HG03571 (cell line): Measurements from ENCODE around the gene TUBA8.
"Not testable (repeated sequence)": the region's sequence is repeated elsewhere in the genome, so short reads cannot be mapped to it uniquely, and the experiment has no call there.

Experiments used
- ATAC-seq: cut with Tn5 transposase; IDR thresholded peaks from one replicate; pipeline ENCODE4 v1.9.1; 2021; ENCODE audit not compliant: unreplicated experiment

The TUBA8 gene

DNA sequence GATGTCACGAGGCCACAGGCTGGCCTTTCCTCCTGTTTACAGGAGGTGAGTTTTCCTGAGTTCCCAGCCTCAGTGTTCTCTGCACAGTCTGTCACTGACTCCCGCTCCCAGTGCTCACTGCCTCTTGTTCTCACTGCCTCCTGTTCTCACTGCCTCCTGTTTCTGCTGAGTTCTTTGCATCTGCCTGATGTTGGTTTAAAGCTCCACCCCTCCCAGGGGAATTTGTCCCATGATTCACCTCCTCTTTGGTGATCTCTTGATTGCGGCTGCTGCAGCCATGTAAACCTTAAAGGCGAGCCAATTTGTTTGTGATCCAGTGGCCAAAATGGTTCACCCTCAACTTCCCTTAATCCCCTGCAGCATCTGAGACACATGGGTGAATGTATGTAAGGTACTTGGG, 6.0 kb upstream of the TUBA8 start:
- ATAC-seq: no peak

DNA sequence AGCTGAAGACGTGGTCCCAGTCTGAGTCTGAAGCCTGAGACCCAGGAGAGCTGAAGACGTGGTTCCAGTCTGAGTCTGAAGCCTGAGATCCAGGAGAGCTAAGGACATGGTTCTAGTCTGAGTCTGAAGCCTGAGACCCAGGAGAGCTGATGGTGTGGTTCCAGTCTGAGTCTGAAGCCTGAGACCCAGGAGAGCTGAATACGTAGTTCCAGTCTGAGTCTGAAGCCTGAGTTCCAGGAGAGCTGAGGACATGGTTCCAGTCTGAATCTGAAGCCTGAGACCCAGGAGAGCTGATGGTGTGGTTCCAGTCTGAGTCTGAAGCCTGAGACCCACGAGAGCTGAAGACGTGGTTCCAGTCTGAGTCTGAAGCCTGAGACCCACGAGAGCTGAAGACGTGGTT, 4.6 kb upstream of the TUBA8 start:
- ATAC-seq: not testable (repeated sequence)

DNA sequence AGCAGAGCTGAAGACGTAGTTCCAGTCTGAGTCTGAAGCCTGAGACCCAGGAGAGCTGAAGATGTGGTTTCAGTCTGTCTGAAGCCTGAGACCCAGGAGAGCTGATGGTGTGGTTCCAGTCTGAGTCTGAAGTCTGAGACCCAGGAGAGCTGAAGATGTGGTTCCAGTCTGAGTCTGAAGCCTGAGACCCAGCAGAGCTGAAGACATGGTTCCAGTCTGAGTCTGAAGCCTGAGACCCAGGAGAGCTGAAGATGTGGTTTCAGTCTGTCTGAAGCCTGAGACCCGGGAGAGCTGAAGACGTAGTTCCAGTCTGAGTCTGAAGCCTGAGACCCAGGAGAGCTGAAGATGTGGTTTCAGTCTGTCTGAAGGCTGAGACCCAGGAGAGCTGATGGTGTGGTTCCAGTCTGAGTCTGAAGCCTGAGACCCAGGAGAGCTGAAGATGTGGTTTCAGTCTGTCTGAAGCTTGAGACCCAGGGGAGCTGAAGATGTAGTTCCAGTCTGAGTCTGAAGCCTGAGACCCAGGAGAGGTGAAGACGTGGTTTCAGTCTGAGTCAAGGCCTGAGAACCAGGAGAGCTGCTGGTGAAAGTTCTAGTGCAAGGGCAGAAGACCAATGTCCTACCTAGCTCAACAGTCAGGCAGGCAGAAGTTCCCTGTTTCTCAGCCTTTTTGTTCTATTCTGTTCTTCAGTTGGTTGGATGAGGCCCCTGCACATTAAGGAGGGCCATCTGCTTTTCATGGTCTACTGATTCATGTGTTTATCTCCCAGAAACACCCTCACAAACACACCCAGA, 3.9 kb upstream of the TUBA8 start:
- peak; percentile 41 for ATAC-seq

DNA sequence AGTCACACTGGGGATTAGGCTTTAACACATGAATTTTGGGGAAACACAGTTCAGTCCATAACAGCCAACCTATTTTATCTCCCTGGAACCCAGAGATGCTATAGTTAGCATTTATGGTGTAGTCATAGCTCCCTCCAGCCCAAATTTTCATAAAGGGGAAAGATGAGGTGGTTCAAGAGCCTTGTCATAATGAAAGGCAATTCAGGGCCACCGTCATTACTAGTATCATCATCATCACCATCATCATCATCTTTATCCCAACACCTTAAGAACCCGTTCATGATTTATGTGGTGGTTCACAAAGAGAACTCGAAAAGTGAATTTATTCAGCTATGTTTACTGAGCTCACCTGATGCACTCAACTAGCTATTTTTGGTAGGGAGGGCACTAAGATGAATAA, 2.4 kb upstream of the TUBA8 start:
- no peak for ATAC-seq

DNA sequence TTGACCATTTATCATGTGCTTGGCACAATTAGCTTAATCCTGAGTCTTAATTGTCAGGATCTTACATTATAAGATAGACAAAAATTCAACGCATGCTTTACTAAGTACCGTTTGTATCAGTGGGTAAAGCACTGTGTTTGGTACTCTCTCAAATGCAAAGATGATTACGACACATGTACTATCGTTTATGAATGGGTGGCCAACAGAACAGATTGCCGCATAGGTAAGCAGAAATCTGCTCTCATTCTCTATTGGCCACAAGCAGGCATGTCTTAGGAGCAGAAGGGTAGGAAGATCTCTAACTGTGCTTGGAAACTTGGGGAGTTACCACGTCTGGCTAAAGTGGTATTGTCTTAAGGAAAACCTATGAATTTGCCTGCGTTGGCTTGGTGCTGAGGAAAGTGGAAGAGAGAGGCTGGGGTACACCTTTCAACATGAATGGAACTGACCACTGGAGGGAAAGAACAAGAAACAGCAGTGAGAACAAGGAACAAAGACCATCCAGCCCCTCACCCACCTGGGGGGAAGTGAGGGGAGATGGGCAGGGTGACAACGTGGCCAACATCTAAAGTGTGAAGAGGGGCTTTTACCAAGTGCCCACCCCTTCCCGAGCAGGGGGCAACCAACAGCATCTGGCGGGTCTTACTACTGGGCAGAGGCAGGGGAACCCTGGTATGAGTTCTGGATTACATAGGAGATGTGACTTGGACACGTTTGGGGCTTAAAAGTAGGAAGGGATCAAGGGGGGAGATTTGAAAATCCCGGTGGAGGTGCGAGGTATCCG, 1.0 kb upstream of the TUBA8 start:
- no peak for ATAC-seq

DNA sequence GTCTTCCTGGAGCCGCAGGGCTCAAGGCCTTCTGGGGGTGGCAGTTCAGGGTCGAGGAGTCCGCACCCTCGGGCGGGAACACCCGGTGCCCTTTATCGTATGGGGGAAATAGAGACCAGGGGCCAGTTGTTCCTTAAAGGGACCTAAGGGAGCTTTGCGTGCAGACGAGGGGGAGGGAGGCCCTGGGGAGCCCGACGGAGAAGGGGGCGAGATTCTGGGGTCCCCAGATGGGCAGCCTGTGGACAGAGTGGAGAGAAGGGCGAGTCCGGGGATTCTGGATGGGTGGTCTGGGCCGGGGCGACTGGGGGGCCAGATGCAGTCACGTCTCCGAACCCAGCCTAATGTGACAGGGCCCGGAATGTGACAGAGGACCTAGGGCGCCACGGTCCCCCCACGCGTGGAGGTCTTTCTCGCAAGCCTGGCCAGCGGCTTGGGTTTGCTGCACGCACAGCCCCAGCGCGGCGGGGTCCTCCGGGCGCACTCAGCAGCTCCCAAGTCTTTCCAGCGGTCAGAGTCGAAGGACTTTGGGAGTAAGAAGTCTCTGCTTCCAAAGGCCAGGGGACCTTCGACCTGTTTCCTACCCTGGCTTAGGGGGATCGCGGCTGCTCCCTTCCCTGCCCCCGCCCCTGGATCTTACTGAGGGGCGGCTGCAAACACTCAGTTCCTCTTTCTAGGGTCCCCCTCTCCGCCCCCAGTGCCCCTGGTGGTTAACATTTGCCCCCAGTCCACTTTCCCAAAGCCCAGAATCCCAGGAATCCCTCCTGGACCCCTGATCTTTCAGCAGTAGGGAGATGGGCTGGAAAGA, 547 bp downstream of the TUBA8 start:
- no peak for ATAC-seq

DNA sequence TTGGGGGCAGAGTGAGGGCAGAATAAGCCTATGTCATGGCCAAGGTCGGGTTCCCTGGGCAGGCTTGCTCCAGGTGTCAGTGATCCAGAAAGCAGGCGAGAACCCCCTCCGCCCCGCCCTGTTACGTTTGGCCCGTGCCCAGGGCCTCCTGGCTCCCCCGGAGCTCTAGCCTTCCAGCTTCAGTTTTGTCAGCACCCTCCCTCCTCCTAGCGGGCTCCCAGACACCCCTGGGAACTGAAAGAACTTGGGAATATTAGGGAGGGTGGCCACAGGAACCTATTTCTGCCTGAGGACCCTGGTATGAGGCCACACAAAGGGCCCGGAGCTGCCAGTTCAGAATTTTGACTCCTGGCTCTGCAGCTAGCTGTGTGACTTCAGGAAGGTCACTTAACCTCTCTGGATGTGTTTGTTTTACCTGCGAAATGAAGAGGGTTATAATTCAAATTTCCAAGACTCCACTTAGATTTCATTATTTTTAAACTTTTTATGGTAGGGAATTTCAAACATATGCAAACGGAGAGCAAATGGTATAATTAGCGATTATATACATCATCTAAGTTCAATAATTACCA, 1.2 kb downstream of the TUBA8 start:
- ATAC-seq: no peak

DNA sequence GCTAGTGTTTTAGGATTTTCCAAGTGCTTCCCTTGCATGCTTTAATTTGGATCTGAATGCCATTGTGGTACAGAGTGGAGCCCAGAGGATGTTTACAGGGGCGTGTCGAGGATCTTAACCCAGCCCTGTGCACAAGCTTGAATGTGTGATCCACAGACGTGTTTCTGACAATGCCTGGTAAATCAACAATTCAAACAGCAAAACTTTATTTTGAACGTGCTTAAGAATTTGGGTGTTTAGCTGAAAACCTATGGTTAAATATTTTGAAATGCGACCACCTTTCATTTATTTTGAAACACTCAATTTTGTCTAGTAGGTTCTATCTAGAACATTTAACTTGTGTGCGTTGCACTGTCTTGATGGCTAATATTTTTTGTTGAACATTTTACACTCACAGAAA, 1.8 kb downstream of the TUBA8 start:
- ATAC-seq: no peak

DNA sequence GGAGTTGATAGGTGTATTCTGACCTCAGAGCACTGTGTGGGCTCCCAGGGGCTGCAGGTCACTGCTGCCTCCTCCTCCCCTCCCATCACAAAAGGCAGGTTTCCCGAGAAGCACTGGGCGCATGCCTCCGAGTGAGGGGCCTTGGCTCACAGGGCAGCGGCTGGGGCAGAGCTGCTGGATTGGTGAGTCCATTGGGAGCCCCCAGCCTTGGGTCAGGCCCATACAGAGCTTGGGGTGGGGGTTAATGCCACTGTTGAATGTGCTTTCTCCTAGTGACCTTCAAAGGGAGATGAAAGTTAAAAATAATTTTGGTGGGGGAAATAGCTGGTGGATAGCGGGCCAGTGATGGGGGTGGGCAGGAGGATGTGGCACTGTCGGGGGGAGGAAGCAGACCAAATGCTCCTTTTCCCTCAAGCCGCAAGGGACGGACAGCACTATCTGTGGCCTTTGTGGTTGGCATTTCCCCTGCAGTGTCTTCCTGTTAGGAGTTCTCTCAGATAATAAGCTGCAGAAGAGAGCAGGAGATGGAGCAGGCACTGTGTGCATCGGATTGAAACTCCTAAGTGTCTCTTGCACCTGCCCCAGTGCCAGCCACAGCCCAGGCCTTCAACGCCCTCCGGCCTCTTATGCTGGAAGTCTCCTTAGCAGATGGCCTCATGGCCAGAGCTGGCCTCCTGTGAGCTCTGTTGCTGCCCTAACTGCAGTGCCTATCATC, 3.2 kb downstream of the TUBA8 start:
- no peak for ATAC-seq

DNA sequence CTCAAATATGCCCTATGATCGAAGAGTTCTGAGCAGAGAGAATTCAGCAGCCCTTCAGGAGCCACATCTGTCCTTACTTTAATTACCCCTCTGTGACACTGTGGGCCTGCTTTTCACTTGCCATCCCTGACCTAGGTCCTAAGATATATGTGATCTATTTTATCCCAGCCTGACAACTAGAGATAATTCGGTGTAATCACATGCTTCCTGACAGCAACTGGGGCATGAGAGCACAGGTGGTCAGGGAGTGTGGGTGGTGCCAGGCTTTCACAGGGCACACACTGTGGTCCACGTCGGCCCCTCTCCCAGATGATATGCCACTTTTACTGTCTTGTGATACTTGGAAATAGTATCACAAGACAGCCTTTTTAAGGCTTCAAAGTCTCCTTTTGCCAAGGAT, 3.9 kb downstream of the TUBA8 start:
- no peak for ATAC-seq

DNA sequence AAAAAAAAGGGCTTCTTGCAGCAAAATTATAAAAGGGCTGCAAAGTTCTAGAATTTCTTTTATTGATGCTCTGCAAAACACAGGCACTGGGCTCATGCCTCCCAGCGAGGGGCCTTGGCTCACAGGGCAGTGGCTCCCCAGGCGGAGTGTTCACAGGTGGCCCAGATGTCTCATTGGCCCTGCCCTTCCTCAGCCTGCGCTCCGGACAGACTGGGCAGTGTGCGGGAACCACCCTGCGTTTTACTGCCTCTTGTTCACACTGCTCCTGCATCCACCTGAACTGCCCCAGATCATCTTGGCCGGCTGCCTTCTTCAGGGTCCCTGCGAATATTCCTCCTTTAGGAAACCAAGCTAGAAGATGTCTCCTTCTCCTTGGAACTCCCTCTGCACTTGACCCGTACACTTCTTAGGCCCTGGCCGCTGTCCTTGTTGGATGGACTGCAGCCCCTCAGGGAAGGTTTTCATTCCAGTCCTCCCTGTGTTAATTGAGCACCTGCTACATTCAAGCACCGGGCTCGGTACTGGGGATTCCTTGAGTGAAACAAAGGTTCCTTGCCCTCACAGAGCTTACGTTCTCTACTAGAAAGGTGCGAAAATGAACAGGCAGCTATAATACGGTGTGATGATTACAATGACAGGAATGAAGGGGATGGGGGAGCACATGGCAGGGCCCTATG, 4.5 kb downstream of the TUBA8 start:
- no peak for ATAC-seq

DNA sequence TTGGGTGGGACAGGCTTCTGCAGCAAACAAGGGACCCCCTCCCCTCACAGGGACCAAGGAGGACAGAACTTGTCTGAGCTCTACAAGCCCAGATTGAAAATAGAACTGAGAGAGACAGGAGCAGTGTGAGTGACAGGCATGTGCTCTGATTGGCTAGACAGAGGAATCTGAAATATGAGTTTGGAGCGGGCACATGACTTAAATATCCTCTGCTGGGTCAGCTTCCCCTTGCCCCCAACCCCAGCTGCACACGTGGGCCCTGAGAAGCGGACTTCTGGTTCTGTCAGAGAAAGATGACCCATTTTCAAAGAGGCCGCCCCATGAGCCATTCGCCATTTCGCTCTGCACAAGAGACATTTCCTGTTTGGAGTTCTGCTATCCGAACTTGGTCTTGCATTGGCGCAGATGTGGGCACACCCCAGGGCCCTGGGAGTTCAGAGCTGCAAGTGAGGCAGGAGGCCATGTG, 5.3 kb downstream of the TUBA8 start:
- ATAC-seq: no peak

DNA sequence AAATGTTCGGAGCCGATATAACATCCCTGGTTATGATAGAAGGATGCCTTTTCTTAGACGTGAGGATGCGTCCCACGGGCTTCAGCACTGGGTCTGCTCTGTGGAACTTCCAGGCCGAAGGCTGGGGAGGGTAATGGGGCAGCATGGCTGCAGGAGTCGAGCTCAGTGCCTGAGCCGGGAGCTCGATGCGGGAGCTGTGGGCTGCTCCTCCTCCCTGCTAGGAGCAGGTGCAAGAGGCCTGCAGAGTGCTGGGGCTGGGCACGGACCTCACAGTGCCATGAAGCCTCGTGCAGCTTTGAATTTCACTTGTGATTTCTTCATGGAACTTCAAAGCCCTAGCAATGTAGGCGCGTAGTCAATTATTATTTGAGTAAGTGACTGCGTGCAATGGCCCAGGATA, 6.0 kb downstream of the TUBA8 start:
- ATAC-seq: no peak

DNA sequence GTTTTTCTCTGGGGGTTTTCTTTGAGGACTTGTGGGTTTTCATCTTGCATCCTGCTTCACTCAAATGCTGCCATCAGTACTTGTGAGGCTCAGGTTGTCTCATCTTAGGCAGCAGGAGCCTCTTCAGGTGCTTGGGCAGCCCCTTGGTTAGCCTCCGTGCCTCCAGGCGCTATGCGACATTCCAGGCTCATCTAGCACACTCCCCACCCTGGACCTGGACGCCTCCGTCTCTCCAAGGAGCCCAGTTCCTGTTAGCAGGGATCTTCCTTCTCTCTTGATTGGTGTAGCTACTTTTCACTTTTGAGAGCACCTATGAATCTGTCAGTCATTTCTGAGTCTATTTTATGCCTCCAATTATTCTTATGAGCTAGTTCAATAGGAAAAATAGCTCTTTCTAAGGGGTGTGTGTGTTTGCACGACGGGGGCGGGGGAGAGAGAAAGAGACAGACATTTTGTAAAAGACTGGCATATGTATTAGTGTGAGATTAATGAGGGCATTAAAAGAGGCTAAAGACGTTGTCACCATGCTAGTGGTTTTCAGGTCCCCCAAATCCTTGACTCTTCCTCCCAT, 7.8 kb downstream of the TUBA8 start:
- ATAC-seq: no peak

DNA sequence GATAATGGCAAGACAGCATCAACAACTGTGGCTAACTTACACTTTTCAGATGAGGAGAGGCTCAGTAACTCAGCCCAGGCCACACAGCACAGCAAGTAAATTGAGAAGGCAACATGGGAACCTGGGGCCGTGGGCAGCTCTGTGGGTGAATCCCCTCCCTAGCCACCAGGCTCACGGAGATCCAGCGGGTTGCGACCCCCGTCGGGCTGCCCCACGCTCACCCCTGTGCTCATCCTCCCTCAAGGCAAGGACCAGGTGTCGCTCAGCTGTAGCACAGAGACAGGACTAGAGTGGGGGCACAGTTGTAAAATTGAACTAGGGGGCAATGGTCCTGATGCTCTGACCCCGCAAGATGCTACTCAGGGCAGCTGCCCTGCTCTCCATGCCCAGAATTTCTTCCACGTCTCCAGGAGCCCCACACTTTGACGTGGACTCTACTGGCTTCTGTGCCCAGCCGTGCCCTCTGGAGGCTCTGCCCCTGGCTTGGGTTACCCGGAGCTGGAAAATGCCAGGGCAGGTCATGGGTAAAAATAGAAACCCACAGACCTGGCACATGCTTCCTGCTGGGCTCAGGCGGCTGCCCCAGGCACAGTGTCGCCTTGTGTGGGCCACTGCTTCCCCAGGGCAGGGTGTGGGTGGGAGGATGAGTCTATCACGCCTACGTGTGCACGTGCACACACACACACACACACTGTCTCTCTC, 9.0 kb downstream of the TUBA8 start:
- no peak for ATAC-seq

DNA sequence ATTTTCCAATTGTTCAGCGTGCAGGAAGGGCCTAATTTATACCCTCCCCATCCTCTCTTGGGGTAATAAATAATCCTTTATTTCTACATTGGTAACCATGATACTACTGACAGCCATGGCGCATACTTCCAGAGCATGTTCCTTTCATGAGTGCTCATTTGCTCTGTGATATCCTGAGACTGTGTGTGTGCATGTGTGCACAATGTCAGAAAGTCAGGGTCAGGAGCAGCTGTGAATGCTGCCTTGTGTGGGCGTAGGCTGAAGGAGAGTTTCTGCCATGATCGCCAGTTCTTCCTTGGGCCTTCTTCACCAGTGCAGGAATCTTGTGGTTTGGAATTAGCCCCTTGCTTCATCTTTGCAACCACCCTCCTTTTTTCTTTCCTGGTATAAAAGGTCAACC, 10.2 kb downstream of the TUBA8 start:
- ATAC-seq: no peak

DNA sequence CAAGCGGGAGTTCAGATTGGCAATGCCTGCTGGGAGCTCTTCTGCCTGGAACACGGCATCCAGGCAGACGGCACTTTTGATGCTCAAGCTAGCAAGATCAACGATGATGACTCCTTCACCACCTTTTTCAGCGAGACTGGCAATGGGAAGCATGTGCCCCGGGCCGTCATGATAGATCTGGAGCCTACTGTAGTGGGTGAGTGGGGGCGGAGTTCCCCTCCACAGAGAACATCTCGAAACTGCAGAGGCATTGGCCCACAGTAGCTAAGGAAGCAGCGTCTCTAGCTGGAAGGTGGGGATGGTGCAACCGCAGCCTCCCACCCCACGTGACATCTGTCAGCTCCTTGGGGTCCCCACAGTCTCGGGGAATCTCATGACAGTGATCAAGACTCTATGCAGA, 10.9 kb downstream of the TUBA8 start:
- no peak for ATAC-seq

DNA sequence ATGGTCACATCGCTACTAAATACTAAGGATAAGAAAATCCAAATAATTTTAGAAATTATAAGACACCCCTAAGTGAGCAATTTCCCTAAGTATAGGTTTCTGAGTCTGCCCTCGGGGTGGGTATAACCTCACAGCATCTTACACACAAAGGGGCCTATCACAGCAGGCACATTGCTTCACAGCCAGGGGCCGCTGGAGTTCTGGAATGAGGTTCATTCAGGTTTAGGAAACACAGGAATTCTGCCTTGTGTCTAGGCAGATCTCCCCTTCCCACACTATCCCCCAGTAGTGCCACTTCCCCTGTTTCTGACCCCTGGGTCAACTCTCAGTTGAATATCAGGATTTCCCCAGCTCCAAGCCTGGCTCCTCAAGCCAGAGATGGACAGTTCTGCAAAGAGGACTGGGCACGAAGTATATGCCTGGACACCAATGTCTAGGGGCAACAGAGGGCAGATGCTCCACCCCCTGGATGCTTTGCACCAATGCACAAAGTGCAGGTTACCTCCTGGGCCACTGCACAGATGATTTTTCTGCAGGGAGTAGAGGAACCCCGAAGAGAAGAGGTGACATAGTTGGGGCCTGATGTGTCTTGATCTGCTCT, 11.4 kb downstream of the TUBA8 start:
- ATAC-seq: no peak
